Heart left ventricle (tissue), 13 donors: ENCODE measurements around the gene PROP1.
"Not testable (repeated sequence)": the region's sequence is repeated elsewhere in the genome, so short reads cannot be mapped to it uniquely, and the experiment has no call there.

Source experiments
- POLR2A ChIP-seq, 2 donors: fragments of 450-650 bp; IDR thresholded peaks; one replicate each; pipeline ENCODE4 v1.6.1; 2017; ENCODE audit warnings: antibody characterized with exemption in 2 of 2, mild to moderate bottlenecking in 2 of 2, moderate library complexity in 2 of 2
- TF ChIP-seq, protein P1 (sequence below), 12 donors: fragments of 200-600 bp; sonication (generic) in 4 of 12; IDR thresholded peaks; one replicate each; pipeline versions ENCODE4 v1.5.0 to v1.8.0; 2018 to 2022; ENCODE audit warnings: antibody characterized with exemption in 12 of 12, mild to moderate bottlenecking in 5 of 12
- donor health status: ischemic (EF 13 %, LVEDD 7.1; RV severe dilation, severe dysfunction).
- donor health status: DM: no; HTN: yes; CAD: no.
- donor health status: DM: no; HTN: no; CAD: no.
- donor health status: ischemic (EF 25% LVEDD 6.9; RV normal size, moderate dysfunction).
- donor health status: ischemic (EF 25% LVEDD 5.7; RV mildly dilated, moderate dysfunction).
- donor health status: ischemic (EF 35%, LVEDD 5.7; RV mildly dilated, moderate dysfunction).
- donor health status: nonischemic (EF 11% LVEDD 7.7; RV severe dilation, severe dysfunction).
- donor health status: DM: yes; HTN: yes; CAD: no.
- donor health status: PGD.
- donor health status: ischemic (EF 29% LVEDD 5.4; RV normal size, mild dysfunction).
- donor health status: nonischemic (EF 23%, LVEDD 6.1; RV moderate dilation, normal function).

DNA sequence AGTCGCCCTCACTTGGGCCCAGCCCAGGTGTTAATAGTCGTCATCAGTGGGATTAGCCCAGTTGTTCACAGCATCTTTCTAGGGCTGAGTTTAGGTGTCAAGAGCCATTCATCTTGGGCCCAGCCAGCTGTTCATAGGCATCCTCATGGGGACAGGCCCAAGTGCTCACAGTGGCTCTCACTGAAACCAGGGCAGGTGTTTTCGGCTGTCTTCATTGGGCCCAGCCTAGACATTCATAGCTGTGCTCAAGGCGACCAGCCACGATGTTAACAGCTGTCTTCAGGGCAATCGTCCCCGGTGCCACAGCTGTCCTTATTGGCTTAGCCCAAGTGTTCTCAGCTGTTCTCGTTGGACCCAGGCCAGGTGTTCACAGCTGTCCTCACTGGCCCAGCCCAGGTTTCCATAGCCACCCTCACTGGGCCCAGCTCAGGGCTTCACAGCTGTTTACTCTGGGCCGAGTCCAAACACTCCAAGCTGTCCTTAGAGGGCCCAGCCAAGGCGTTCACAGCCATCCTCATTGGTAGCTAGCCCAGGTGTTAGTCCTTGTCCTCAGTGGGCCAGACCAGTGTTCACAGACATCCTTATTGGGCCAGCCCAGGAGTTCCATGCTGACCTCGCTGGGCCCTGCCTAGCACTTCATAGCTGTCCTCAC is 23.5 kb upstream of the PROP1 start:
- TF ChIP-seq, protein P1, sequence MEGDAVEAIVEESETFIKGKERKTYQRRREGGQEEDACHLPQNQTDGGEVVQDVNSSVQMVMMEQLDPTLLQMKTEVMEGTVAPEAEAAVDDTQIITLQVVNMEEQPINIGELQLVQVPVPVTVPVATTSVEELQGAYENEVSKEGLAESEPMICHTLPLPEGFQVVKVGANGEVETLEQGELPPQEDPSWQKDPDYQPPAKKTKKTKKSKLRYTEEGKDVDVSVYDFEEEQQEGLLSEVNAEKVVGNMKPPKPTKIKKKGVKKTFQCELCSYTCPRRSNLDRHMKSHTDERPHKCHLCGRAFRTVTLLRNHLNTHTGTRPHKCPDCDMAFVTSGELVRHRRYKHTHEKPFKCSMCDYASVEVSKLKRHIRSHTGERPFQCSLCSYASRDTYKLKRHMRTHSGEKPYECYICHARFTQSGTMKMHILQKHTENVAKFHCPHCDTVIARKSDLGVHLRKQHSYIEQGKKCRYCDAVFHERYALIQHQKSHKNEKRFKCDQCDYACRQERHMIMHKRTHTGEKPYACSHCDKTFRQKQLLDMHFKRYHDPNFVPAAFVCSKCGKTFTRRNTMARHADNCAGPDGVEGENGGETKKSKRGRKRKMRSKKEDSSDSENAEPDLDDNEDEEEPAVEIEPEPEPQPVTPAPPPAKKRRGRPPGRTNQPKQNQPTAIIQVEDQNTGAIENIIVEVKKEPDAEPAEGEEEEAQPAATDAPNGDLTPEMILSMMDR (IDR thresholded peaks at IDR 0.05): not testable (repeated sequence)
- TF ChIP-seq POLR2A (IDR thresholded peaks at IDR 0.05): not testable (repeated sequence)
